GM19324 (cell line): Measurements from ENCODE around the gene GNG8.

Experiments
- ATAC-seq: cut with Tn5 transposase; IDR thresholded peaks from one replicate; pipeline ENCODE4 v1.9.1; 2021; ENCODE audit warnings: mild to moderate bottlenecking, moderate library complexity; ENCODE audit not compliant: unreplicated experiment, low FRiP score

GNG8 gene

DNA sequence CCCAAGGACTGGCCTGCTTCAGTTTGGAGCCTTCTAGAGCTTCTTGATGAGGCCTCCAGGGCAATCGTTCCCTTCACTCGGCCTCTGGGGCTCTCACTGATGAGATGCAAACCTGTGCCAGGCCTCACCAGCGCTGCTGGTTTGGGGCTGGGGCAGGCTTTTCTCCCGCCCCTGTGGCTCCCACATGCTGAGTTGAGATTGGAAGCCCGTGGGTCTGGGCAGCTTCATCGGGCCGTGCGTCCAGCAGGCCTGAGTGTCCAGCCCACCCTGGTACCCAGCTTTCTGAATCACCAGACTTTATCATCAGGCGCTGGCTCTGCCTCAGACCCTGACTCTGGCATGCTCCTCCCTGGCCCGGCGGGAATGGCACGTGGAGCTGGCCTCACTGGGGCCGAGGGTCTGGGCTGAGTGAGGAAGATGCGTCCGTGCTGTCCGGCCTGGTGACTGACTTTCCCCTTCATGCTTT, 30.6 kb downstream of the GNG8 start:
- no peak for ATAC-seq

DNA sequence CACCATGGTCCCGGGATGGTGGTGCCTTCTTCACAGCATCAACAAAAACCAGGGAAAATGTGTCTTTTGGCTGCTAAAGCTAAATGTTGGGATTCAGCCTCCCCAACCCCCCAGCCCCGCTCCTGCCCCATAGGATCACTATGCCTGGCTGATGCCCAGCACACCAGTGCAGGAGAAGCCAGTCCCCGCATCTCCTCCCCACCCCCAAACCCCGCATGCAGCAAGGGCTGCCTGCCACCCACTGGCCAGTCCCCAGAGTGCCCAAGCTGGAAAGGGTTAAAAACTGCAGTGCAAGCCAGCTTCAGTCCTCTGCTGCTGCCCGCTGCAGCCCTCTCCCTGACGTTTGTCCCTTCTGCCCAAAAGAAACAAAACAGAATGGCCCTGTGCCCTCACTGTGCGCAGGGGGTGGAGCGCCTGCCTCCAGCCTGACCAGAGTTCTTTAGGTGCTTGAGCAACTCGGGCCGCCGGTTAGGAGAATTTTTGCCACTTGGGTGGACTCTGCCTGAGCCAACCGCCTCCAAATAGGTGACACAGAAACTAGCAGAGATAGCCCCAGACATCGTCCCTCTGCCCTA, 31.1 kb downstream of the GNG8 start:
- no peak for ATAC-seq

GRCh38 chr19:46603752-46604231, 32.2 kb downstream of the GNG8 start:
- no peak for ATAC-seq

DNA sequence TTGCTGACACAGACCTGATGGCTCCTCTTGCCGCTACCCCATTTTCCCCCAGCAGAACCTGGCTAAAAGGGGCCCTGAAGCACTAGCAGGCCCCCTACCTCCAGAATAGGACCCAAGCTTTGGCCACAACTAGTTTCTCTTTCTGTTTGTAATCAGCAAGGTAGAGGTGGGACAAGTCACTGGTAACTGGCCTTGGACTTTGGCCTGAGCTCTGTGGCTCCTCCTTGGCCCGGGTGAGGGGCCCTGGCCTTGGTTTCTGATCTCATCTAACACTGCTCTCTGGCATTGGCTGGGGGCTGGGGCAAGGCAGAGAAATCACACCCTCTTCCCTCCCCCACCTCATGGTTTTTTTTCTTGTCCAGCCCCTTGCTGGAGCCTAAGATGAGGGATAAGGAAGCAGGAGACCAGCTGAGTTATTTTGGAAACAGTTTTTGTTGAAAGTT, 32.8 kb downstream of the GNG8 start:
- no peak for ATAC-seq

DNA sequence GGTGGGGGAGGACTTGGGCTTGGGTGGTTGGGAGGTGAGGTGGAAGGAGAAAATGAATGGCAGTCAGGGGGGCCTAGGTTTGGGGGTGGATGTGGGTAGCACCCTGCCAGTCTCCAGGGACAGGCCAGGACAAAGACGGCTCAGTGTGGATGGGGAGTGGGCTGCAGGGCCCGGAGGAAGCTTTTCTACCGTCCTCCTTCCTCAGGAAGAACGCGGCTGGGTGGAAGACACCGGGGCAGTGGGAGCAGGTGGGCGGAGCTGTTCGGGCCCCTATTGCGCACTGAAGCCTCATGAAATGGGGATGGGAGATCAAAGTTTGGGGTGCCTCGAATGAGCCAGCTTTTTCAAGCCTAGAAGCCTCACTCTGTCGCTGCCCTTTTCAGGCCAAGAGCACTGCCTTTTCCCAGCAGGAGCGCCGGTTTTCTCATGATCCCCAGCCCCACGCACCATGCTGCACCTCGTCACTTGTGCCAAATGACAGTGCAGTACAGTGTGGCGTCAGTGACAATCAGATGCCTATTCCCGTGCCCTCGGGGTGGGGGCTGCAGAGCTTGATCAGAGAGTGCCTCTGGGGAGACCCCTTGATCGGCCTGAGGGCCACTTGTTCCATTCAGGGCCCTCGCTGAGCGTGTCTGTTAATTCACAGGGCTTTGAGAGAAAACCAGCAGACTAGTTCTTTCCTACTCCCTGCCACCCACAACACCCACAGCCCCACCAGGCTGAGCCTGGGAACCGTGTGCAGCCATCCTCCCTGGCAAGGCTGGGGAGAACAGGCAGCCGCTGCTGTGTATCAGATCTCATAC, 33.4 kb downstream of the GNG8 start:
- ATAC-seq: no peak

GRCh38 chr19:46601318-46602224, 34.4 kb downstream of the GNG8 start, which contains the start of gene CALM3:
Gene CALM3, plus strand, starts transcription at chr19:46601330. Its CDS starts 105 bp downstream, at chr19:46601435.
- no peak for ATAC-seq

- ATAC-seq: peak; percentile 89
Observed at GRCh38 chr19:46600384-46601317, 35.4 kb downstream of the GNG8 start.

GRCh38 chr19:46599716-46600373, 36.2 kb downstream of the GNG8 start:
- no peak for ATAC-seq

DNA sequence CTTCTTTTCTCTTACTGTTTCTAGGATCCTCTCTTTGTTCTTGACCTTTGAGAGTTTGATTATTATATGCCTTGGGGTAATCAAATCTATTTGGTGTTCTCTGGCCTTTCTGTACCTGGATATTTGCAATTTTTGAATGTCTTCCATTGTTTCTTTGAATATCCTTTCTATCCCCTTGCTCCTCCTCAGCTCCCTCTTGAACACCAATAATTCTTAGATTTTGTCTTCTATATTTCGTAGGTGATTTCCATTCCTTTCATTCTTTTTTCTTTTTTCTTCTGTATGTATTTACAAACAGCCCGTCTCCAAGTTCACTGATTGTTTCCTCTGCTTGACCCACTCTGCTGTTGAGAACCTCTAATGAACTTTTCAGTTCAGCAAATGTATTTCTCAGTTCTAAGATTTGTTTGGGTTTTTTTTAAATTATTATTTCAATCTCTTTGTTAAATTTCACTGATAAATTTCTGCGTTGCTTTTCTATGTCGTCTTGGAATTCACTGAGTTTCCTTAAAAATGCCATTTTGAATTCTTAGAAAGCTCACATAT, 37.6 kb downstream of the GNG8 start:
- no peak for ATAC-seq

- no peak for ATAC-seq
Observed at GRCh38 chr19:46596008-46596407, 40.0 kb downstream of the GNG8 start.

GRCh38 chr19:46591870-46592269, 44.1 kb downstream of the GNG8 start:
- no peak for ATAC-seq

DNA sequence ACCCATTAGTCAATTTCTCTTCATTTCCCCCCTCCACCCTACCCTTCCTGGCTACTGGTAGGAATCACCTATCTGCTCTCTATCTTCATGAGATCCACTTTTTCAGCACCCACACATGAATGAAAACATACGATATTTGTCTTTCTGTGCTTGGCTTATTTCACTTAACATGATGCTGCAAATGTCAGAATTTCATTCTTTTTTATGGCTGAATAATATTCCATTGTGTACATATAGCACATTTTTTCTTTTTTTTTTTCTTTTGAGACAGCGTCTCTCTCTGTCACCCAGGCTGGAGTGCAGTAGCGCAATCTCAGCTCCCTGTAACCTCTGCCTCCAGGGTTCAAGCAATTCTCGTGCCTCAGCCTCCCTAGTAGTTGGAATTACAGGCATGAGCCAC, 44.7 kb downstream of the GNG8 start:
- no peak for ATAC-seq

DNA sequence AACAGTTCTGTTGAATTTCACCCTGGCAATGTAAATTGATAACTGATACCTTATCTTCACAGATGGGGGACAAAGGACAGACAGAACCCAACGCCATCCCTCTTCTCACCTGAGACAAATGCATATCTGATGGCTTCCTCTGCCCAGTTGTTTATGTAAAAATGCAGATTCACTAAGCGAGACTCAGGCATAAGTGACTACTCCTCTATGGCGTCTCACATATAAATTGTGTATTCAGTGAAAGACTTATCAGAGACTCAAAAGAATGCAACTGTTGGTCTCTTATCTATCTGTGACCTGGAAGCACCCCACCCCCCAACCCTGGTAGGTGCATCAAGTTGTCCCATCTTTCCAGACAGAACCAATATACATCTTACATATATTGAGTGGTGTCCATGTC, 48.1 kb downstream of the GNG8 start:
- no peak for ATAC-seq

- ATAC-seq: no peak
Observed at GRCh38 chr19:46586294-46586693, 49.7 kb downstream of the GNG8 start.

DNA sequence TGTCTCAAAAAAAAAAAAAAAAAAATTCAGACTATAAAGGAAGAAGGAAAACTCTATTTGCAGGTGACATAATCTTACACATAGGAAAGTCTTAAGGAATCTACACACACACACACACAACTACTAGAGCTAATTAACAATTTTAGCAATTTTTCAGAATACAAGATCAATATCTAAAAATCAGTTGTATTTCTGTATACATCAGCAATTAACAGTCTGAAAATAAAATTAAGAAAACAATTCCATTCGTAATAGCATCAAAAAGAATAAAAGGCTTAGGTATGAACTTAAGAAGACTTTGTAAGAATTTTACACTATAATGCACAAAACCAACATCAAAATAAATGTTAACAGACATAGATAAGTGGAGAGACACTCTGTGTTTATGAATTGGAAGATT, 50.5 kb downstream of the GNG8 start:
- no peak for ATAC-seq
